ENCODE data around the gene SLC12A3. TPM values are rescaled to one million over a fixed set of nuclear protein-coding genes. Genes with fewer than 3 reads are reported as not detected.

The SLC12A3 gene
- total RNA-seq, 1 experiment from 2014 or later = not detected

GRCh38 chr16:56931892-56932720 is 67.1 kb downstream of the SLC12A3 start, which contains the start of gene HERPUD1 (continued):
- TF ChIP-seq ARID4B (CRISPR knock-in tag; IDR thresholded peaks at IDR 0.05; ENCODE audit: borderline replicate concordance) (peak; percentile 73; the same call in 1 of the 2 replicates), MLX (CRISPR knock-in tag; IDR thresholded peaks at IDR 0.05) (no peak), AR (CRISPR knock-in tag; IDR thresholded peaks at IDR 0.05) (no peak), ATF2 (CRISPR knock-in tag; IDR thresholded peaks at IDR 0.05; ENCODE audit: borderline replicate concordance, low read depth) (no peak), ELF4 (CRISPR knock-in tag; IDR thresholded peaks at IDR 0.05; ENCODE audit: low read depth) (no peak), GABPB1 (CRISPR knock-in tag; IDR thresholded peaks at IDR 0.05) (peak; percentile 100), USF2 (CRISPR knock-in tag; IDR thresholded peaks at IDR 0.05) (peak; percentile 92), ZNF281 (CRISPR knock-in tag; IDR thresholded peaks at IDR 0.05) (no peak), ZNF416 (CRISPR knock-in tag; IDR thresholded peaks at IDR 0.05) (no peak), ZNF423 (CRISPR knock-in tag; IDR thresholded peaks at IDR 0.05) (peak; percentile 91), SP1 (CRISPR knock-in tag; conservative IDR thresholded peaks at IDR 0.05) (peak; percentile 85), ZBTB21 (CRISPR knock-in tag; IDR thresholded peaks at IDR 0.05; ENCODE audit: borderline replicate concordance) (0 out of 2 replicates have a peak, but pooled peaks have one; percentile 34), HMGA2 (CRISPR knock-in tag; IDR thresholded peaks at IDR 0.05) (no peak), ATF1 (CRISPR knock-in tag; IDR thresholded peaks at IDR 0.05) (no peak), NFE2L1 (CRISPR knock-in tag; IDR thresholded peaks at IDR 0.05) (no peak), NR2C2 (CRISPR knock-in tag; IDR thresholded peaks at IDR 0.05) (no peak), CREB1 (CRISPR knock-in tag; IDR thresholded peaks at IDR 0.05) (no peak; the same call in 1 of the 2 replicates), CBFB (CRISPR knock-in tag; IDR thresholded peaks at IDR 0.05; ENCODE audit: low read depth) (no peak)

Measured in WTC11 (cell line).